Endodermal cell (in vitro differentiated cells): ENCODE data around the gene COTL1. TPM values are rescaled to one million over a fixed set of nuclear protein-coding genes. Genes with fewer than 3 reads are reported as not detected.

ENCODE experiments used
- DNase-seq: peaks from one replicate; pipeline ENCODE4 v3.0.0-alpha.2; 2017
- H3K27ac ChIP-seq: 2 replicates; pipeline ENCODE4 v1.5.1; 2013; ENCODE audit warnings: mild to moderate bottlenecking, low read depth, low read length, moderate library complexity
- H3K27me3 ChIP-seq: 2 replicates; pipeline ENCODE4 v1.6.1; 2013; ENCODE audit warnings: mild to moderate bottlenecking, low read length, moderate library complexity; ENCODE audit not compliant: insufficient read depth, control insufficient read depth, poor library complexity, severe bottlenecking
- H3K36me3 ChIP-seq: 2 replicates; pipeline ENCODE4 v1.7.0; 2013; ENCODE audit warnings: mild to moderate bottlenecking, low read length, moderate library complexity; ENCODE audit not compliant: control insufficient read depth, insufficient read depth
- H3K4me1 ChIP-seq: one replicate; pipeline ENCODE4 v1.7.0; 2013; ENCODE audit warnings: low read length; ENCODE audit not compliant: control insufficient read depth, insufficient read depth
- H3K4me3 ChIP-seq: 2 replicates; pipeline ENCODE4 v1.5.1; 2013; ENCODE audit warnings: mild to moderate bottlenecking, low read length, moderate library complexity
- H3K9ac ChIP-seq: 2 replicates; pipeline ENCODE4 v1.6.1; 2013; ENCODE audit warnings: mild to moderate bottlenecking, low read length, moderate library complexity; ENCODE audit not compliant: poor library complexity, severe bottlenecking; ENCODE audit errors: extremely low read depth
- H3K9me3 ChIP-seq: 2 replicates; pipeline ENCODE4 v1.6.1; 2013; ENCODE audit warnings: mild to moderate bottlenecking, low read length, moderate library complexity; ENCODE audit not compliant: control insufficient read depth
- H3K27ac Mint-ChIP-seq: 2 replicates; pipeline ENCODE4 v1.8.0; 2020; ENCODE audit warnings: mixed read lengths
- H3K27me3 Mint-ChIP-seq: 2 replicates; pipeline ENCODE4 v1.8.0; 2021; ENCODE audit warnings: mild to moderate bottlenecking, mixed read lengths; ENCODE audit not compliant: insufficient read depth
- H3K36me3 Mint-ChIP-seq: 2 replicates; pipeline ENCODE4 v1.8.0; 2020; ENCODE audit warnings: low read depth, mixed read lengths
- H3K4me1 Mint-ChIP-seq: 2 replicates; pipeline ENCODE4 v1.8.0; 2020; ENCODE audit warnings: mixed read lengths
- H3K4me3 Mint-ChIP-seq: 2 replicates; pipeline ENCODE4 v1.8.0; 2020; ENCODE audit warnings: mild to moderate bottlenecking, moderate library complexity, mixed read lengths
- H3K9me3 Mint-ChIP-seq: 2 replicates; pipeline ENCODE4 v1.8.0; 2020; ENCODE audit warnings: mild to moderate bottlenecking, mixed read lengths
- CTCF ChIP-seq: fragments of 200-600 bp; sonication (generic); conservative IDR thresholded peaks from 2 replicates; pipeline ENCODE4 v1.5.0; 2021; ENCODE audit warnings: antibody characterized with exemption, mild to moderate bottlenecking
- WGBS, 2 experiments: methylation state at CpG; one replicate each; pipeline versions ENCODE4 v1.1.5 to v1.1.7; 2013; ENCODE audit warnings: missing lambda C conversion rate in 2 of 2, mixed read lengths in 1 of 2; ENCODE audit not compliant: insufficient coverage in 1 of 2, insufficient read length in 1 of 2; 5-methylcytosine and 5-hydroxymethylcytosine counted together
- total RNA-seq, 2 donors: library from RNA; stranded (reverse); fragmentation: NEBNext Ultra II Directional in 1 of 2; extraction: Animal tissue kit (Norgen Biotek cat#: 25700) in 1 of 2; gene quantifications; 2 replicates in 1 of 2; 3 replicates in 1 of 2; pipeline ENCODE4 v1.2.1, GENCODE V29; 2021

The COTL1 gene
- total RNA-seq, 2 donors from 2014 or later: 33.4 to 34.9 TPM

GRCh38 chr16:84535851-84536250 is 82.0 kb downstream of the COTL1 start:
- Histone ChIP-seq H3K9ac (no peak overlapping the region), H3K36me3 (no peaks in the 10 kb centered on the region), H3K4me3 (no peak overlapping the region), H3K27ac (peak overlapping the region; percentile 89), H3K27me3 (no peaks in the 10 kb centered on the region), H3K4me1 (peaks cover 12% of the 10 kb centered on the region), H3K9me3 (no peaks in the 10 kb centered on the region)
- H3K4me1 Mint-ChIP-seq: peaks cover 27% of the 10 kb centered on the region
- DNase-seq: no peak
- 88 to 89% methylated on average over 7 to 9 of the region's 9 CpGs for WGBS, 2 experiments
- H3K27ac Mint-ChIP-seq: no peak overlapping the region
- no peaks in the 10 kb centered on the region for H3K9me3 Mint-ChIP-seq
- no peaks in the 10 kb centered on the region for H3K27me3 Mint-ChIP-seq
- no peak overlapping the region for H3K4me3 Mint-ChIP-seq
- no peak for TF ChIP-seq CTCF
- H3K36me3 Mint-ChIP-seq: no peaks in the 10 kb centered on the region

- no peak overlapping the region for H3K27ac Mint-ChIP-seq
- peaks cover 27% of the 10 kb centered on the region for H3K4me1 Mint-ChIP-seq
- Histone ChIP-seq H3K27me3 (no peaks in the 10 kb centered on the region), H3K36me3 (no peaks in the 10 kb centered on the region), H3K27ac (peak overlapping the region; percentile 89), H3K9ac (no peak overlapping the region), H3K4me1 (peaks cover 12% of the 10 kb centered on the region), H3K9me3 (no peaks in the 10 kb centered on the region), H3K4me3 (no peak overlapping the region)
- DNase-seq: no peak
- 50 to 66% methylated on average over 5 to 6 of the region's 6 CpGs for WGBS, 2 experiments
- H3K9me3 Mint-ChIP-seq: peaks cover 1% of the 10 kb centered on the region
- no peak for TF ChIP-seq CTCF
- H3K27me3 Mint-ChIP-seq: no peaks in the 10 kb centered on the region
- no peak overlapping the region for H3K4me3 Mint-ChIP-seq
- H3K36me3 Mint-ChIP-seq: no peaks in the 10 kb centered on the region
Measured at GRCh38 chr16:84535408-84535807, 82.5 kb downstream of the COTL1 start.

- Mint-ChIP-seq H3K27ac (no peak overlapping the region), H3K4me3 (no peak overlapping the region), H3K4me1 (peaks cover 27% of the 10 kb centered on the region), H3K27me3 (no peaks in the 10 kb centered on the region), H3K36me3 (no peaks in the 10 kb centered on the region), H3K9me3 (peaks cover 7% of the 10 kb centered on the region)
- TF ChIP-seq CTCF: no peak
- no peak for DNase-seq
- Histone ChIP-seq H3K4me3 (no peak overlapping the region), H3K27me3 (no peaks in the 10 kb centered on the region), H3K36me3 (no peaks in the 10 kb centered on the region), H3K4me1 (peaks cover 12% of the 10 kb centered on the region), H3K27ac (peak overlapping the region; percentile 89), H3K9ac (no peak overlapping the region), H3K9me3 (peaks cover 4% of the 10 kb centered on the region)
- WGBS, 2 experiments: 57 to 70% methylated on average over 3 to 5 of the region's 5 CpGs
Measured at GRCh38 chr16:84534815-84535214, 83.1 kb downstream of the COTL1 start.
